Measurements from ENCODE around the gene CEP192. TPM values are rescaled to one million over a fixed set of nuclear protein-coding genes. Genes with fewer than 3 reads are reported as not detected.

Gene CEP192
- total RNA-seq = 39.6 and 39.9 TPM in 2 replicates
- long read RNA-seq, partial matches to known transcripts = 49 of 63 reads
- long read RNA-seq, other reads (novel, unspliced or antisense) = 14 of 63 reads

- no peaks in the 10 kb centered on the region for H3K36me3 Mint-ChIP-seq (ENCODE audit: low read depth)
- peak; percentile 96 for DNase-seq (ENCODE audit: low read depth, low spot score)
- H3K27ac Mint-ChIP-seq (ENCODE audit: unreplicated experiment) = peak within 1 kb of the TSS; percentile 96
- H3K27me3 Mint-ChIP-seq (ENCODE audit: low read depth) = no peaks in the 10 kb centered on the region
- H3K4me1 Mint-ChIP-seq = peaks cover 19% of the 10 kb centered on the region
- no peaks in the 10 kb centered on the region for H3K9me3 Mint-ChIP-seq
- TF ChIP-seq, protein P1, sequence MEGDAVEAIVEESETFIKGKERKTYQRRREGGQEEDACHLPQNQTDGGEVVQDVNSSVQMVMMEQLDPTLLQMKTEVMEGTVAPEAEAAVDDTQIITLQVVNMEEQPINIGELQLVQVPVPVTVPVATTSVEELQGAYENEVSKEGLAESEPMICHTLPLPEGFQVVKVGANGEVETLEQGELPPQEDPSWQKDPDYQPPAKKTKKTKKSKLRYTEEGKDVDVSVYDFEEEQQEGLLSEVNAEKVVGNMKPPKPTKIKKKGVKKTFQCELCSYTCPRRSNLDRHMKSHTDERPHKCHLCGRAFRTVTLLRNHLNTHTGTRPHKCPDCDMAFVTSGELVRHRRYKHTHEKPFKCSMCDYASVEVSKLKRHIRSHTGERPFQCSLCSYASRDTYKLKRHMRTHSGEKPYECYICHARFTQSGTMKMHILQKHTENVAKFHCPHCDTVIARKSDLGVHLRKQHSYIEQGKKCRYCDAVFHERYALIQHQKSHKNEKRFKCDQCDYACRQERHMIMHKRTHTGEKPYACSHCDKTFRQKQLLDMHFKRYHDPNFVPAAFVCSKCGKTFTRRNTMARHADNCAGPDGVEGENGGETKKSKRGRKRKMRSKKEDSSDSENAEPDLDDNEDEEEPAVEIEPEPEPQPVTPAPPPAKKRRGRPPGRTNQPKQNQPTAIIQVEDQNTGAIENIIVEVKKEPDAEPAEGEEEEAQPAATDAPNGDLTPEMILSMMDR (conservative IDR thresholded peaks at IDR 0.05) = no peak
- no peak within 1 kb of the TSS for H3K4me3 Mint-ChIP-seq
These were observed at the start of gene CEP192 for GRCh38 chr18:12990967-12991820. TSS of gene CEP192 (plus strand) at chr18:12991362. CDS start at chr18:12999425, 8,063 bp downstream.

DNA sequence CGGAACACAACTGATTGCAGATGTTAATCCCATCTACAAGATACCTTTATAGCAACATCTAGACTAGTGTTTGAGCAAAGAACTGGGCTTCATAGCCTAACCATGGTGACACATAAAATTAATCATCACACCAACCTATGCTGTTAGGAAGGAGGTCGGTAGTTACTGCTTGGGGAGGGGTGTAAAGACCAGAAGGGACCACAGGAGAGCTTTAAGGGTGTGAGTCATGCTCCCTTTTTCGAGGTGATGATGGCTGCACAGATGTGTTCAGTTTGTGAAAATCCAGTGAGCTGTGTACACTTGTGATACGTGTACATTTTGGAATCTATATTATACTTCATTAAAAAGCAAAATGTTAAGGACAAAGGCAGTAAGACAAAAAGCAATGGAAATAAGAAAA is 47.9 kb upstream of the CEP192 start:
- H3K27ac Mint-ChIP-seq (ENCODE audit: unreplicated experiment) = no peak overlapping the region
- DNase-seq (ENCODE audit: low read depth, low spot score) = no peak
- no peaks in the 10 kb centered on the region for H3K9me3 Mint-ChIP-seq
- H3K27me3 Mint-ChIP-seq (ENCODE audit: low read depth) = no peaks in the 10 kb centered on the region
- TF ChIP-seq, protein P1 (conservative IDR thresholded peaks at IDR 0.05) = no peak
- H3K4me3 Mint-ChIP-seq = peak overlapping the region; percentile 24
- H3K36me3 Mint-ChIP-seq (ENCODE audit: low read depth) = no peaks in the 10 kb centered on the region
- H3K4me1 Mint-ChIP-seq = peaks cover 17% of the 10 kb centered on the region

- TF ChIP-seq, protein P1 (conservative IDR thresholded peaks at IDR 0.05) = no peak
- no peak overlapping the region for H3K27ac Mint-ChIP-seq (ENCODE audit: unreplicated experiment)
- peaks cover 5% of the 10 kb centered on the region for H3K36me3 Mint-ChIP-seq (ENCODE audit: low read depth)
- H3K9me3 Mint-ChIP-seq = no peaks in the 10 kb centered on the region
- no peaks in the 10 kb centered on the region for H3K27me3 Mint-ChIP-seq (ENCODE audit: low read depth)
- peaks cover 20% of the 10 kb centered on the region for H3K4me1 Mint-ChIP-seq
- peak overlapping the region; percentile 23 for H3K4me3 Mint-ChIP-seq
- no peak for DNase-seq (ENCODE audit: low read depth, low spot score)
These were observed 46.5 kb upstream of the CEP192 start for GRCh38 chr18:12944709-12945108.

DNA sequence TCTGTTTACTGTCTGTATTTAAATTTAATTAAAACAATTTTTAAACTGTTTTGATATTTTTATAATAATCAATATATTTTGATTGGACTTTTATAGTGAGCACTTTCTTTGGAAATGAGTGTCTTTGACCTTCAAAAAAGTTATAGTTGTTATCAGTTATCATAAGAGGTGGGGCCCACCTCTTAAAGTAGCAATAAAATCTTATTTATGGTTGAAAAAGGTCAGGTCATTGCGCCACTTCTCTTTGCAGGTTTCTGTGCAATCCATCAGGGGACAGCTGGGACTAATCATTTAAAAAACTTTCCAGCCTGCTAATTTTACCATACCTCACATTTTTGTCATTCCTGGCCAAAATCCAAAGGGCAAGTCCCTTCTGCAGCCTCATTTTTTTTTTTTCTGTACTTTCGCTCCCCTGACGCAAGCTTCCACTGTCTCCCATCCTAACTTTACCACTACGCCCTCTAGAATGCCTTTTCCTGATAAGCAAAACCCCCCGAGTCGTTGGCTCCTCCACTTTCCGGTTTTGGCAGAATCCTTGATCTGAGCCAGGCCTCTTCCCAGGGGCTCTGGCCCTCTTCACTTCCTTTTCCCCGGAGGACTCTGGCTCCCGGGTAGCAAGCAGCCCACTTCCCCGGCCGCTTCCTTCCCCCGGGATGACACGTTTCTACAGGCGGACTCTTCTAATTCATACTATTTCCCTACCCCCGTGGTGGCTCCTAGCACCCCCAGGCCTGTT is 44.4 kb upstream of the CEP192 start:
- Mint-ChIP-seq H3K9me3 (no peaks in the 10 kb centered on the region), H3K4me3 (peak overlapping the region; percentile 92), H3K4me1 (peaks cover 37% of the 10 kb centered on the region), H3K27me3 (ENCODE audit: low read depth) (no peaks in the 10 kb centered on the region), H3K36me3 (ENCODE audit: low read depth) (peaks cover 13% of the 10 kb centered on the region), H3K27ac (ENCODE audit: unreplicated experiment) (peak overlapping the region; percentile 98)
- no peak for DNase-seq (ENCODE audit: low read depth, low spot score)
- TF ChIP-seq, protein P1 (conservative IDR thresholded peaks at IDR 0.05) = no peak

GRCh38 chr18:12947285-12948049 is 43.7 kb upstream of the CEP192 start, which contains the start of gene SEH1L:
TSS of gene SEH1L (plus strand) at chr18:12948011. CDS start at chr18:12948122, 111 bp downstream.
- H3K27ac Mint-ChIP-seq (ENCODE audit: unreplicated experiment) = peak within 1 kb of the TSS; percentile 98
- no peaks in the 10 kb centered on the region for H3K9me3 Mint-ChIP-seq
- TF ChIP-seq, protein P1 (conservative IDR thresholded peaks at IDR 0.05) = no peak

More at GRCh38 chr18:12947285-12948049, 43.7 kb upstream of the CEP192 start, which contains the start of gene SEH1L:
- peak; percentile 98 for DNase-seq (ENCODE audit: low read depth, low spot score)
- Mint-ChIP-seq H3K4me3 (peak within 1 kb of the TSS; percentile 92), H3K27me3 (ENCODE audit: low read depth) (no peaks in the 10 kb centered on the region), H3K36me3 (ENCODE audit: low read depth) (peaks cover 13% of the 10 kb centered on the region), H3K4me1 (peaks cover 37% of the 10 kb centered on the region)

Measured in neural crest cell (in vitro differentiated cells).